SH-SY5Y (cell line): ENCODE results near the gene LRRC37A.
"Not testable (repeated sequence)": the region's sequence is repeated elsewhere in the genome, so short reads cannot be mapped to it uniquely, and the experiment has no call there.

ENCODE experiments used
- GATA2 ChIP-seq: IDR thresholded peaks from 2 replicates; pipeline ENCODE4 v1.6.1; 2011; ENCODE audit warnings: mild to moderate bottlenecking, low read depth, low read length
- GATA3 ChIP-seq: IDR thresholded peaks from 2 replicates; pipeline ENCODE4 v1.6.1; 2011; ENCODE audit warnings: low read depth, mild to moderate bottlenecking, low read length, moderate library complexity

The LRRC37A gene

GRCh38 chr17:46294831-46295230, at the start of gene LRRC37A:
Gene LRRC37A, plus strand, starts transcription at chr17:46295131. Its CDS starts 3 bp downstream, at chr17:46295134.
- TF ChIP-seq GATA2, GATA3: not testable (repeated sequence)

- no peak for TF ChIP-seq GATA3
- no peak for TF ChIP-seq GATA2
Observed at GRCh38 chr17:46262271-46262670, 32.7 kb upstream of the LRRC37A start.

GRCh38 chr17:46264456-46265198, 30.3 kb upstream of the LRRC37A start:
- TF ChIP-seq GATA3, result no peak
- no peak for TF ChIP-seq GATA2

- TF ChIP-seq GATA2 (no peak), GATA3 (no peak)
Observed at GRCh38 chr17:46266656-46267544, 28.0 kb upstream of the LRRC37A start.

- TF ChIP-seq GATA2, result no peak
Observed at GRCh38 chr17:46270032-46270431, 24.9 kb upstream of the LRRC37A start.

- no peak for TF ChIP-seq GATA3
- TF ChIP-seq GATA2, result no peak
Observed at GRCh38 chr17:46273541-46274236, 21.2 kb upstream of the LRRC37A start.

- no peak for TF ChIP-seq GATA2
- TF ChIP-seq GATA3, result no peak
Observed at GRCh38 chr17:46274238-46274637, 20.7 kb upstream of the LRRC37A start.

- TF ChIP-seq GATA2, GATA3: not testable (repeated sequence)
Observed at GRCh38 chr17:46361755-46362154, 66.8 kb downstream of the LRRC37A start, which contains the start of gene ARL17B. Gene ARL17B, minus strand, starts transcription at chr17:46361766. Its CDS starts 3,369 bp downstream, at chr17:46358397.
